ENCODE results near the gene SEPTIN11.

The SEPTIN11 gene

GRCh38 chr4:76957004-76957738 lies 7.6 kb downstream of the SEPTIN11 start:
- no peak for ATAC-seq
- TF ChIP-seq CREB5 (CRISPR knock-in tag; IDR thresholded peaks at IDR 0.05; ENCODE audit: low read depth) (no peak), POU6F1 (CRISPR knock-in tag; IDR thresholded peaks at IDR 0.05; ENCODE audit: borderline replicate concordance, low read depth) (no peak), PPARA (CRISPR knock-in tag; IDR thresholded peaks at IDR 0.05; ENCODE audit: borderline replicate concordance) (no peak), BACH2 (CRISPR knock-in tag; IDR thresholded peaks at IDR 0.05; ENCODE audit: borderline replicate concordance) (no peak), ESRRG (CRISPR knock-in tag; IDR thresholded peaks at IDR 0.05) (no peak), ZFP30 (CRISPR knock-in tag; IDR thresholded peaks at IDR 0.05) (no peak), CSRNP3 (CRISPR knock-in tag; IDR thresholded peaks at IDR 0.05) (no peak), ARNTL (CRISPR knock-in tag; IDR thresholded peaks at IDR 0.05; ENCODE audit: borderline replicate concordance, low read depth) (no peak), ZNF8 (CRISPR knock-in tag; IDR thresholded peaks at IDR 0.05) (no peak), TCF4 (CRISPR knock-in tag; IDR thresholded peaks at IDR 0.05; ENCODE audit: borderline replicate concordance) (no peak), SNAI2 (CRISPR knock-in tag; IDR thresholded peaks at IDR 0.05) (no peak), ZNF70 (CRISPR knock-in tag; IDR thresholded peaks at IDR 0.05) (no peak), CSDC2 (CRISPR knock-in tag; IDR thresholded peaks at IDR 0.05) (no peak), ZFP3 (CRISPR knock-in tag; IDR thresholded peaks at IDR 0.05) (no peak)

- ATAC-seq, result no peak
- TF ChIP-seq ZNF8 (CRISPR knock-in tag; IDR thresholded peaks at IDR 0.05) (no peak), CSDC2 (CRISPR knock-in tag; IDR thresholded peaks at IDR 0.05) (no peak), OSR1 (CRISPR knock-in tag; IDR thresholded peaks at IDR 0.05) (no peak), ZC3H10 (CRISPR knock-in tag; IDR thresholded peaks at IDR 0.05) (no peak), ISL1 (CRISPR knock-in tag; IDR thresholded peaks at IDR 0.05) (no peak), ZFP3 (CRISPR knock-in tag; IDR thresholded peaks at IDR 0.05) (no peak), GLIS3 (CRISPR knock-in tag; IDR thresholded peaks at IDR 0.05) (no peak), TCF4 (CRISPR knock-in tag; IDR thresholded peaks at IDR 0.05; ENCODE audit: borderline replicate concordance) (no peak), ZNF70 (CRISPR knock-in tag; IDR thresholded peaks at IDR 0.05) (no peak), PPARA (CRISPR knock-in tag; IDR thresholded peaks at IDR 0.05; ENCODE audit: borderline replicate concordance) (no peak), BACH2 (CRISPR knock-in tag; IDR thresholded peaks at IDR 0.05; ENCODE audit: borderline replicate concordance) (no peak)
Measured at GRCh38 chr4:76958891-76959290, 9.3 kb downstream of the SEPTIN11 start.

- ATAC-seq, result no peak
- TF ChIP-seq BACH2 (CRISPR knock-in tag; IDR thresholded peaks at IDR 0.05; ENCODE audit: borderline replicate concordance), result no peak
- no peak for TF ChIP-seq ZFP3 (CRISPR knock-in tag; IDR thresholded peaks at IDR 0.05)
- TF ChIP-seq ESRRG (CRISPR knock-in tag; IDR thresholded peaks at IDR 0.05), result no peak
- no peak for TF ChIP-seq CSDC2 (CRISPR knock-in tag; IDR thresholded peaks at IDR 0.05)
- no peak for TF ChIP-seq CSRNP3 (CRISPR knock-in tag; IDR thresholded peaks at IDR 0.05)
- TF ChIP-seq CREB5 (CRISPR knock-in tag; IDR thresholded peaks at IDR 0.05; ENCODE audit: low read depth), result no peak
- TF ChIP-seq TOX (CRISPR knock-in tag; IDR thresholded peaks at IDR 0.05; ENCODE audit: borderline replicate concordance), result no peak
- no peak for TF ChIP-seq ZC3H10 (CRISPR knock-in tag; IDR thresholded peaks at IDR 0.05)
- no peak for TF ChIP-seq ISL1 (CRISPR knock-in tag; IDR thresholded peaks at IDR 0.05)
- no peak for TF ChIP-seq ARNTL (CRISPR knock-in tag; IDR thresholded peaks at IDR 0.05; ENCODE audit: borderline replicate concordance, low read depth)
- no peak for TF ChIP-seq POU6F1 (CRISPR knock-in tag; IDR thresholded peaks at IDR 0.05; ENCODE audit: borderline replicate concordance, low read depth)
- TF ChIP-seq ZNF70 (CRISPR knock-in tag; IDR thresholded peaks at IDR 0.05), result no peak
- no peak for TF ChIP-seq TSHZ2 (CRISPR knock-in tag; IDR thresholded peaks at IDR 0.05)
Measured at GRCh38 chr4:76960014-76960413, 10.5 kb downstream of the SEPTIN11 start.
